ENCODE data around the gene PDXDC1.
A peak's percentile ranks its signal among the peaks of the same experiment; 100 is the strongest.
"Not testable (repeated sequence)": the region's sequence is repeated elsewhere in the genome, so short reads cannot be mapped to it uniquely, and the experiment has no call there.

Gene PDXDC1

DNA sequence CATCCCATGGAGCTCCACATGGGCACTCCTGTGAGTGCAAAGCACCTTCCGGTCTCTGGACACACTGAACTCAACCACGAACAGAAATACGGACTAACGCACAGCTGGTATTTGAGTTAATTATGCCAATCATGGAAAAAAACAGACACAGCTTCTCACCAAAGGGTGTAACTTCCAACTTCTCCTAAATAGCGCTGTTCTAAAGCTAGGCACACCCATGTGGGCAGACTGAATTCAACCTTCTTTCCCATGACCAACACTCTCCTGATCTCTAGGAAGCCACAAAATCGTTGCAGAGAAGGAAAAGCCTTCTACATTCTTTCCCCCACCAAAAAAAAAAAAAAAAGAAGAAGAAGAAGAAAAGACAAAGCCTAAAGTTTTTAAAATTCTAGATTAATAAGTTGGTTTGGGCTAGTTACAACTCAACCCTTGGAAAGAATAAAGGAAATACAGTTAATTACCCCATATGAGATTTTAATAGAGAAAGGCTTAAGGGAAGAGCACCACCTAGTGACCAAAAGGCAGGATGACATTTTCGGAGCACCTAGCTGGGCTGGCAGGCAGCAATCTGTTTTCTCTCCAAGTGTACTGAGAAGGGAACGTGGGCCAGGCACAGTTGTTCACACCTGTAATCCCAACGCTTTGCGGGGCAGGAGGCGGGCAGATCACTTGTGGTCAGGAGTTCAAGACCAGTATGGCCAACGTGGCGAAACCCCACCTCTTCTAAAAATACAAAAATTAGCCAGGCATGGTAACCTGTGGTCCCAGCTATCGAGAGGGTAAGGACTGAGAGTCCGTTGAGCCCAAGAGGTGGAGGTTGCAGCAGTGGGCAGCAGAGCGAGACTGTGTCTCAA is 97.3 kb downstream of the PDXDC1 start:
- DNase-seq = peak; percentile 4

DNA sequence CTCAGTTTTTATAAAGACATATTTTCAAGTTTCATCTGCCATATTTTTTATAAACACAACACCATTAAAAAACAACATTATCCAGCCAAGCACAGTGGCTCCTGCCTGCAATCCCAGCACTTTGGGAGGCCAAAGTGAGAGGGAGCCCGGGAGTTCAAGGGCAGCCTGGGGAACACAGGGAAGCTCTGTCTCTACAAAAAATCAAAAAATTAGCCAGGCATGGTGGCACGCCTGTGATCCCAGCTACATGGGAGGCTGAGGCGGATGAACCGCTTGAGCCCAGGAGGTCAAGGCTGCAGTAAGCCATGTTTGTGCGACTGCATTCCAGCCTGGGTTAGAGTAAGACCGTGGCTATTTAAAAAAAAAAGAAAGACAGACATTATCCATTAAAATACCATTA is 98.3 kb downstream of the PDXDC1 start:
- DNase-seq = no peak

DNA sequence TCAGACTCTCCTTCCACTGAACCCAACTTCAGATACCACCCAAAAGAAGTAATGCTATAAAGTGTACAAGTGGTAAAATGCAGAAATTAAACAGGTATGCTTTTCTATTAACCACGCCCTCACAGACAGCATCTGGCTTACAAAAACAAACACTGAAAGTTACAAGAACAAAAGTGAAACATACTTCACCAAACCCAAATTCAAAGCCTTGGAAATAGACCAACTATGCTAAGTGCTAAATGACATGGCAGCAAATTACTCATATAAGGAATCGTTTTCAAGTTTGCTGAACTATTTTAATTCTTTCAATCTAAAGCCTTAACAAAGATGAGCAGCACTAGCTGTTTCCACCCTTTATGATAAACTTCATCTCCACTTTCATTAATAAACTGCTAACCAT is 101.3 kb downstream of the PDXDC1 start:
- DNase-seq = not testable (repeated sequence)

DNA sequence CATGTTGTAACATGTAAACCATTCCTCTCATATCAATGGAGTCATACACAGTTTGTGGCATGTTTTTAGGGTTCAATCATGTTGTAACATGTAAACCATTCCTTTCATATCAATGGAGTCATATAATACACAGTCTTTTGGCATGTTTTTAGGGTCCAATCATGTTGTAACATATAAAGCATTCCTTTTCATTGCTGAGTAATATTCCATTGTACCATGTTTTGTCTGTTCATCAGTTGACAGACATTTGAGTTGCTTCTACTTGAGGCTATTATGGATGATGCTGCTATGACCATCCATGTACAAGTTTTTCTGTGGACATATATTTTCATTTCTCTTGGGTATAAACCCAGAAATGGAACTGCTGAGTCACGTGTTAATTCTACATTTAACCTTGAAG is 106.1 kb downstream of the PDXDC1 start:
- not testable (repeated sequence) for DNase-seq

DNA sequence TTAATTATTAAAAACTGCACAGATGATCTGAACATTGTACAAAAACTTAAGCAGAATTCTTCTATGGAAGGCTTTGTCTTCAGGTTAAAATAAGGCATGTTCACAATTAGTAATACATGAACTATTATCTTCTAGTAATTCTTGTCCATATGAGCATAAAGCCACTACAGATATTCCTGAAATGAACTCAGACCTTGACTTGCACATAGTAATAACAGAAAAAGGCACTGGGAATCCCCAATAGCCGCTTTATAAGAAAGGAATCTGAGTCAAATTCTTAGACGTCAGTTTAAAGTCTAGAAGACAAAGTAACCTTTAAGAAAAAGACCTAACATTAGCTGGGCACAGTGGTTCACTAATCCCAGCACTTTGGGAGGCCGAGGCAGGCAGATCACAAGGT is 108.0 kb downstream of the PDXDC1 start:
- not testable (repeated sequence) for DNase-seq

DNA sequence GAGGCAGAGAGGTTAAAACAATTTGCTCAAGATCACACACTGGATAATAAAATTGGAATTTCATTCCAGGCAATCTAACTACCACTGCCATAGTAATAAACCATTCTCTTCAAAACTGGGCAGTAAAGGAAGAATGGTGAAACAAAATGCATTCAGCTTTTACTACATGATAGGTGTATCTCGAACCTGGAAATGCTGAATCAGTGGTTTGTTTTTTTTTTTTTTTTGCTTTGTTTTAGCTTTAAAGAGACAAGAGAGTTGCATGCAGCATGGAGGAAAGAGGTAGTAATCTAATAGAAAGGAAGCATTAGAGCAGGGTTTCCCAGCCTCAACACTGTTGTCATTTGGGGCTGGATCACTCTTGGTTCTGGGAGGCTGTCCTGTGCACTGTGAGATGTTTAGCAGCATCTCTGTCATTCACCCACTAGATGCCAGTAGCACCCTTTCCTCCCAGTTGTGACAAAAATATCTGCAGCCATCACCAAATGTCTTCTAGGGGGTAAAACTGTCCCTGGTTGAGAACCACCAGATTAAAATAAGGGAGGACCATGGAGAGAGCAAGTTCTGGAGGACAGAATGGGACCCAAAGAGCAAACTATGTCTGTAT is 115.9 kb downstream of the PDXDC1 start:
- DNase-seq = not testable (repeated sequence)

DNA sequence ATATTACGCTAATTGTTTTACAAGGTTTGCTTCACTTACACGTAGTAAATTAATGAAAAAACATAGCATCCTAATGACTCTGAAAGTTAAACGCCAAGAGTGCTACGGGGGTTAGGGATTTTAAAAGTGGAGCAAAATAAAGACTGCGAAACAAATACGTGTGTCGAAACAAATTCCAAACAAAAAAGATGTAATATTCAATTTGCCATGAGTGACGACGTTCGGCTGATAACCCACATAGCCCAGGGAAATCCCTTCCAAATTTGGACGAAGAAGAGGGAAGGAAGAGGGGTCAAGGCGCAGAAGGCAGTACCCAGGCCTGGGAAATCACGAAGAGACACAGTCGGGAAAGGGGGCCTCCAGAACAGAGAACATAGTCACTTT is 118.7 kb downstream of the PDXDC1 start:
- DNase-seq = not testable (repeated sequence)

DNA sequence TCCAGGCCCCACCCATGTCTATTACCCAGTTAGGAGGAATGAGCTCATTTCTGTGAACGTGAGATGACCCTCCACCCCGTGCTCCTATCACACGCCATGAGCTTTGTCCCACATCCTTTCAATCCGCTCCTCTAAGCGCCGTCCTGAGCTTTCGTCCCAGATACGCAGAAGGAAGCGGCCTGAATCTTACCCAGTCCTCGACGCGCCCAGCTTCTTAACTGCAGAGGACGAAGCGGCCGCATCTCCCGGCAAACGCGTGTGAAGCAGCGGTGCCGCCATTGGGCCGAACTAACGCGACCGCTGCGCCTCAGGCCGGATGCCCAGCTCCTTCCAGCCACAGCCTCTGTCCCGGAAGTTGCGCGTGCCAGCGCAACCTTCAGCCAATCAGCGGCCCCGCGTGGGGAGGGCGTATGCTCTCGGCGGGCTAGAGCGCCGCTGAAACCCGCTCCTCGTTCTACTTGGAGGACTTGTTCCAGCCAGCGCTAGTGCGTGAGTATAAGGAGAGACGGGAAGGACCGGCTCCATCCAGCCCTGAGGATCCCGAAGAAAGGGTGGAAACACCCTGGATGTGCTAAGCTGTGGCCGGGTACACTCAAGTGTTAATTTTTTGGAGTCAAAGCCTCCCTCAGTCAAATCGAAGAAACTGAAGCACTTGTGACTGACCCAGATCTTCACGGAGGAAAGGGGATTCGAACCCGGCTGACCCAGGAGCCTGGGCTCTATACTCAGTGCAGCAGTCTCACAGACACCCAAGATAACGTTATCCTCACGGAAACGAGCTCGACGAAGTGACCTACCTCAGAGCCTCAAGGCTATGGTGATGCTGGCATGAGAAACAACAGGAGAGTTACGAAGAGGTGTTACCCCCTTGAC is 119.4 kb downstream of the PDXDC1 start, which contains the start of gene RRN3:
RRN3 (minus strand) TSS at position 318 of the 873 bp plus-strand sequence; CDS start at position 279, 39 bp downstream.
- DNase-seq = peak; percentile 76

DNA sequence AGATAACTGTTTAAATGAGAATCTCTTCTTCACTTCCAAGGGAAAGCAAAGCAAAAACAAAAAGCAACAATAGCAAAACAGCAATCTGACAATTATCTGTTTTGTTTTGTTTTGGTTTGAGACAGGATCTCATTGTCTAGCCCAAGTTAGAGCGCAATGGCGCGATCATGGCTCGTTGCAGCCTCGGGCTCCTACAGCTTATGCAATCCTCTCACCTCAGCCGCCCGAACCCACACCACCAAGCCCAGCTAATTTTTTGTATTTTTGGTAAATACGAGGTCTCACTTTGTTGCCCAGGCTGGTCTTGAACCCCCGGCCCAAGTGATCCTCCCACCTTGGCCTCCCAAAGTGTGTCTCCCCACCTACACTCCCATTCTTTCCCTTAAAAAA is 121.8 kb downstream of the PDXDC1 start:
- DNase-seq = not testable (repeated sequence)

DNA sequence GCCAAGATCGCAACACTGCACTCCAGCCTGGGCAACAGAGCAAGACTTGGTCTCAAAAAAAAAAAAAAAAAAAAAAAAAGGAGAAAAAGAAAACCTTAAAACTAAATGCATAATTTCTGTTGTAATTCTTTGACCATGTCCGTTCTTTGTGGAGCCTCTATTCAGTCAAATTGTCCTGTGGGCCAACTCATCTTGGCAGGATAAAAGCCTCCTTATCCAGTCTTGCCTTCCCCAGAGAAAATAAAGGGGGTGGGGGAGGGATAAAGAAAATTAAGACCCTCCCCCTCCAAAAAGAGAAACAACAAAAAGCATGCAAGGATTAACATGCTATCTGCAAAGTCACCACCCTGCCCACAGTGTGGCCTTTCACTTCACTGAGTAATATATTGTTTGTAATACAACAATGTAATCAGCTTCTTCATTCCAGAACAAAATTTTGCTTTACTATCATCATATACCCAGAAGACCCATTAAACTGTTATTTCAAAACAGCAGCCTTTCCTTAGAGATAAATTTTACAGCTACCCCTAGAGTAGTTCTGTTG is 124.6 kb downstream of the PDXDC1 start:
- DNase-seq = not testable (repeated sequence)

DNA sequence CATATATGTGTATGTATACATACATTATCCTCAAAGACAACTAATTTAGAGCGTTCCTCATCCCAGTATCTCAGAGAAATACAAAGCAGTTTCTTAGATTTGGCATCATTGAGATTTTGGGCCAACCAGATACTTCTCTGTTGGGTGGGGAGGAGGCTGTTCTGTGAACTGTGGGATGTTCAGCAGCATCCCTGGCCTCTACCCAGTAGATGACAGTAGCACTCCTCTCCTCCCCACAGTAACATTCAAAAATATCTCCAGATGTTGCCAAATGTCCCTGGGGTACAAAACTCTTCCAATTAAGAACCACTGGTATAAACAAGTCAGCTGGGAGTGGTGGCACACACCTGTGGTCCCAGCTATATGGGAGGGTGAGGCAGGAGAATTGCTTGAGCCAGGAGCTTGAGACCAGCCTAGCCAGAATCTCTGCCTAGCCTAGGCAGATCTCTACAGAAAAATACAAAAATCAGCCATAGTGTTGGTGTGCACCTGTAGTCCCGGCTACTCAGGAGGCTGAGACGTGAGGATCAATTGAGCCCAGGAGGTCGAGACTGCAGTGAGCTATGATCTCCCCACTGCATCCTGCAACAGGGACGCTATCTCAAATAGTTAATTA is 125.7 kb downstream of the PDXDC1 start:
- DNase-seq = not testable (repeated sequence)

DNA sequence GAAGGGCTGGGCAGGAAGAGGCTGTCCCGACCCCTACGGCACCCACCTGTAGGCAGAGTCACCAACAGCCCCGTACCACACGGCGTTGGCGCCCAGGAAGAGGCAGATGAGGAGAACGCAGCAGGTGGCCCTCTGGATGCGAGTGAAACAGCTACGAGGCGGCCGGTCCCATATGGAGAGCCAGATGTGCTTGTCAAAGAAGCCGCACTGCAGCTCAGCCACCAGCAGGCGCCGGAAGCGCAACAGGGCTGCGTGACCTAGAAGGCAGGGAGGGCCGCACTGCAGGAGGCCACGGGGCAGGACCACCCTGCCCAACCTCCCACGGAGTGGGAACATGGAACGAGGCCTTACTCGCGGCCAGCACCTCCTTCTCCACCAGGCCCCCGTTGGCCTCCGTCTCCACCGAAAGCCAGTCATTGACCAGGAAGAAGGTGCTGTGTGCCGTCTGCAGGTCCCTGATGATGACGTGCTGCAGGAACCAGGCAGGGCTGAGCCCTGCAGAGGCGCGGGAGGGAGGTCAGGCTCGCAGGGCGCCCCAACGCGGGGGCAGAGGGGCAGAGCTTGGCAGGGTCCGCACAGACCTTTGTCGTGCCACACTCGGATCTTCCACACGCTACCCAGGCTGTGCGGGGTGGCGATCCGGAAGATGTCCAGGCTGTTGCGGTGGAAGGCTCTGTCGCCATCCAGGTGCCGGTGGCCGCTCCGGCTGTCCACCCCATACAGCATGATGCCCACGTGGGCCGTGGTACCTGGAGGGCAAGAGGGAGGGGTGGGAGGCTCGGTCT is 153.0 kb downstream of the PDXDC1 start:
- DNase-seq = not testable (repeated sequence)

DNA sequence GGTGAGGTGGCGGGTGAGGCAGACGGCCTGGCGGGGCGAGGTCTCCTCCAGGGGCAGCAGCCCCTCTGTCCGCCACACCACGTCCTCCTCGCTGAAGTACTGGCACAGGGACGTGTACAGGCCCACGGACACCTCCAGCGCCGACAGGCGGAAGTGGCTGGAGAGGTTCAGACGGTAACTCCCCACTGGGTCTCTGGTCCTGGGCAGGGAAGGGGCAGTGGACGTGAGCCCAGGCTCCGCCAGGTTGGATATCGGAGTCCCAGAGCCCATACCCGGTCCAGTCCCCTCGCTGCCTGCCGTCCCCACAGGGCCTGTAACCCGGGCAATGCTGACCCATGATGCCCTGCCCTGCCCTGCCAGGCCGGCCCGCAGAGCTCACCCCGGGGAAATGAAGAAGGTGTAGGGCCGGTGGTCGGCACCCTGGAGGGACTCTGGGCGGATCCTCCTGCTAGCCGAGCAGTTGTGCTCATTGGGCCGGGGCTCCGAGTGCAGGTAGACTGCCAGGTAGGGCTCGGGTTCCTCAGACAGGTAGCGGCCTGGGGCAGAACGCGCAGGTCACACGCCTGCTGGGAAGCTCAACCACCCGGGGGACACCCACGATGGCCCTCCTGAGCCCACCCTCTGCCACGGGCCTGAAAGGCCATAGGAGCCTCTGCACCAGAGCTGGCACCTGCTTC is 155.6 kb downstream of the PDXDC1 start:
- not testable (repeated sequence) for DNase-seq

DNA sequence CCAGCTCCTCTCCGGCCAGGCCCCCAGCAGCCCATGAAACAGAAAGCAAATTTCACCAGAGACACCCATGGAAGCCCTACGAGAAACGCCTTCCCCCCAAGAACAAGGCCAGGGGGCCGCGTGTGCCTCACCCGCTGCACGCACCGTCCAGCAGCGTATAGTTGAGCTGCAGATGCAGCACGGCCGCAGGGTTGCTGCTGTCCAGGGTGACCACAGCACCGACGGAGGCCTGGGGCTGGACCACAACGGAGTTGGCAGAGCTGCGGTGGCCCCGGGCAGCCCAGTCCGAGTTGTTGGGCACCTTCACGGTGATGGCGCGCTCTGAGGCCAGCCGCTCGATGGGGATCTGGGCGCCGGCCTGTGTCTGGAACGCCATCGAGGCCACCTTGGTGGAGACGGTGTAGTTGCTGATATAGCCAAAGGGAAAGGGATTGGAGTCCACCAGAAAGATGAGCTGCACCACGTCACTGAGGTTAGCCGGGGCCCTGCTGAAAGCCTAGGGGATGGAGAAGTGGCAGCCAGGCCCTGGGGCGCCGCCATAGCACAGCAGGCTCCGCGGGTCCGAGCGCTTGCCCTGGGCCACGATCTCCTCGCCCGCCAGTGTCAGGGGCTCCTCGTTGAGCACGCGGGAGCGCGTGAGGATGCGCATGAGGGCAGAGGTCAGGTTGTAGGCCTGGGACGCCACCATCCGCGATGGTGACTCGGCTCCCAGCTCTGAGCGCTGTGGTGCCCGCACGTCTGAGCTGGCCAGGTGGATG is 156.3 kb downstream of the PDXDC1 start:
- DNase-seq = not testable (repeated sequence)

DNA sequence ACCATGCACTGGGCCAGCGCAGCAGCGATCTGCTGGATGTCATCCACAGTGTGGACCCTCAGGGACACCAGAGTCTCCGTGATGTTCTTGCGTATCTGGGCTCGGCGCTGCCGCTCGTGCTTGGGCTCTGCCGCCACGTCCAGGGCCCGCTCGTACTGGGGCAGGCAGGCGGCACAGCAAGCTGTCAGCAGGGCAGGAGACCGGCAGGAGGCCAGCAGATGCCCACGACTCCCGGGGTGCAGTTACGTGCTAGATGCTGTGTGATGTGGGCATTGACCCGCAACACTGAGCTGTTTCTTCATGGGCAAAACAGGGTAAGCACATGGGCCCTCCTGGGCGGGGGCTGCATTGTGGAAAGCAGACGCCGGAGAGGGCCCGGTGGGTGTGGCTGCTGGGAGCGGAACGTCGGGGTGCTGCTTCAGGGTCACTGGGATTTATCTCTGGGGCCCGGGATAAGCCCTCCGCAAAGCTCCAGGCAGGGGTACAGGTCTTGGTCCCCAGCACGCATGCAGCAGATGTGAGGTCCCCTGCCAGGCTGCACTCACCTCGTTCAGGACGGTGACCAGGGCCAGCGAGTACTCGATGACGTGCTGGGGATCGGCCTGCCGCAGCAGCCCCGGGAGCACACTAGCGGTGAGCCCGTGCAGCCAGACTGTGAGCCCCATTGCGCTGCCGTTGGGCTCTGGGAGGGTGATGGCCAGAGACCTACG is 158.0 kb downstream of the PDXDC1 start:
- not testable (repeated sequence) for DNase-seq

DNA sequence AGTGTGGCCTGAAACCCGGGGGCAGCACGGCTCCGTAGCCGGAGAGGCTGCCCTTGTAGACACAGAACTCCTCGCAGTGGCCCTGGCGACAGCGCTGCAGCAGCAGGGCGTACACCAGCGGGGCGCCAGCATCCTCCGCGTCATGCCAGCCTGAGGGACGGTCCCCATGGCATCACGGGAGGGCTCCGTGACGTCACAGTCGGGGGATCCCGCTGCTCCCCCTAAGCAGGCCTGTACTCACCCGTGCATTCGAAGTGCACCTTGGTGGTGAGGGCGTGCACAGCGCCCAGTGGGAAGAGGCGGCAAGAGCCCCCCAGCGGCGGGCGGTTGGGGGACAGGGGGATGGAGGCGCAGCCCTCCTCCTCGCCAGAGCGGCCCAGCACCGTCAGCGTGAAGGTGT is 158.7 kb downstream of the PDXDC1 start:
- not testable (repeated sequence) for DNase-seq

DNA sequence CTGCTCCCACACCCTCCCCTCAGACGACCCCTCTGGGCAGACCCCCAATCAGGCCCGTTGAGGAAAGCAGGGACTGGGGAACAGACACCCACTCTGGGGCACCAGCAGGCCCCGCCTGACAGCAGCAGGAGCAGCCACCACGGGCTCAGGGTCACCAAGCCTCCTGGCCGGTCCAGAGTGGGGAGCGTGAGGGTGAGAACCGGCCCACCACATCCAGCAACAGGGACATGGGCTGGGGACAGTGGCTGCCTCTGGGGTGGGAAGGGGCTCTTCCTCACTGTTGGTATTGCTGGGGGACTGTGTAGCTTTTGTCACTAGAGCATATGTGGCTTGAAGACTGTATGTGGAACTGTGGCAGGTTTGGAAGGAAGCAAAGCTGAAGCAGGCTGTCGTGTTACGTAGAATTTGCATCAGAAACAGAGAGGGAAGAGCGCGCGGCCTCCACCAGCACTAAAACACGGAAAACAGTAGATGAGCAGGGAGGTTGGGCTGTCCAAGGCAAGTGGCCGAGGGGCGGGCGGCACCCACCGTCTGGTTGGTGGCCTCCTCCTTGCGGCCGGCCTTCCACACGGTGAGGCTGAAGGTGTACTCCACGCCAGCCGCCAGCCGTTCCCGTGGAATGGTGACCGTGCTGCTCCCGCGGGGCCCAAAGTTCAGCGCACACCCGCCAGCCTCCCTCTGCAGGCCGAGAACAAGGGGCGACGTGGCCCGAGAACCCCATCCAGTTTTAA is 160.1 kb downstream of the PDXDC1 start:
- not testable (repeated sequence) for DNase-seq

DNA sequence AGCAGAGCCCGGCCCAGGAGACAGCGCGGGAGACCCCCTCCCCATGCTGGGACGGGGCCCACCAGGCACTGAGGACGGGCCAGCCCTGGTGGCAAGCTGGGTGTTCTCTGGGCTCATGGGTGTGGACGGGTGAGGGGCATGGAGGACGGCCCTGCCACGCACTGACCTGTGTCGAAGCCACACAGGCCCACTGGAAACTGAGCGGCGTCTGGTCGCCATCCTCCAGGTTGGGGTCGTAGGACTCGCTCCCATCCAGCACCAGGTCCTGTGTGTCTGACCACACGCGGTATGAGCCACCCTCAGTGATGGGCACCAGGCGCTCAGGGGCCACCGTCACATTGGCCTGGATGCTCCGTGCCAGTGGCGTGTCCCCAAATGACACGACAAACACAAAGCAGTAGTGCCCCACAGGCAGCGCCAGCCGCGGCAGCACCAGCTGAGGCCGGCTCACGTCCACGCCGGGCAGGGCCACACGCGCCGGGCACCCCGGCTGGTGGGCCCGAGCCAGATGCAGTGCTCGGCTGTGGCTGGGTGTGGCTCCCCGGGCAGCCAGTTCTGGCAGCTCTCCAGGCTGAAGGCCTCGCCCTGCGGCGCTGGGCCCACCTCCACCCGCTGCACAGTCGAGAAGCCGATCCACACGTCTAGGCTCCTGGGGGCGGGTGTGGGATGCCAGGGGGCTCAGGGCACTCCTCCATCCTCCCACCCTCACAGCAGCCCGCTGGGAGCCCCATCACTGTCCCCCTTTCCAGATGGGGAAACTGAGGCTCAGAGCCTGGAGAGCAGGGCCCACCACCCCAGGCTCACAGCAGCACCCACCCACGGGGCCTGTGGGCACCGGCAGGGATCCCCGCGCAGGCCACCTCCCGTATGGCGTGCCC is 160.9 kb downstream of the PDXDC1 start:
- not testable (repeated sequence) for DNase-seq

Data from NCI-H1694 treated with DMSO at 0.1 percent for 48 hours (cell line).